Tibial nerve (tissue), 4 donors: ENCODE data around the gene IGFBPL1. TPM values are rescaled to one million over a fixed set of nuclear protein-coding genes. Genes with fewer than 3 reads are reported as not detected.
"Not testable (repeated sequence)": the region's sequence is repeated elsewhere in the genome, so short reads cannot be mapped to it uniquely, and the experiment has no call there.

ENCODE experiments used
- DNase-seq, 2 donors: peaks; one replicate each; pipeline ENCODE4 v3.0.0-alpha.2; 2019; ENCODE audit warnings: low spot score in 2 of 2
- H3K27ac ChIP-seq, 4 donors: fragments of 200-600 bp; sonication (generic) in 3 of 4; one replicate each; pipeline ENCODE4 v1.5.1; 2017 to 2019; ENCODE audit warnings: mild to moderate bottlenecking in 1 of 4
- H3K27me3 ChIP-seq, 2 donors: fragments of 200-600 bp; sonication (generic) in 1 of 2; one replicate each; pipeline versions ENCODE4 v1.5.1 to v1.6.0; 2017 to 2019
- H3K36me3 ChIP-seq, 3 donors: fragments of 200-600 bp; sonication (generic); one replicate each; pipeline ENCODE4 v1.5.1; 2018 to 2019
- H3K4me1 ChIP-seq, 4 donors: fragments of 200-600 bp; sonication (generic) in 3 of 4; one replicate each; pipeline ENCODE4 v1.5.1; 2017 to 2019
- H3K4me3 ChIP-seq, 4 donors: fragments of 200-600 bp; sonication (generic) in 3 of 4; one replicate each; pipeline ENCODE4 v1.5.1; 2017 to 2019; ENCODE audit warnings: mild to moderate bottlenecking in 1 of 4, moderate library complexity in 1 of 4
- H3K9me3 ChIP-seq, 4 donors: fragments of 200-600 bp; sonication (generic) in 3 of 4; one replicate each; pipeline ENCODE4 v1.5.1; 2017 to 2019
- EP300 ChIP-seq, 2 donors: sonication (generic); formaldehyde crosslinking; IDR thresholded peaks; one replicate each; pipeline ENCODE4 v1.6.1; 2017; ENCODE audit warnings: antibody characterized with exemption in 2 of 2, mild to moderate bottlenecking in 1 of 2
- POLR2A ChIP-seq, 2 donors: fragments of 450-650 bp; IDR thresholded peaks; one replicate each; pipeline ENCODE4 v1.6.1; 2017; ENCODE audit warnings: antibody characterized with exemption in 2 of 2, mild to moderate bottlenecking in 2 of 2, moderate library complexity in 2 of 2
- whole genome bisulfite sequencing, 2 donors: methylation state at CpG; one replicate each; pipeline ENCODE4 v1.1.5; 2018; 5-methylcytosine and 5-hydroxymethylcytosine counted together
- total RNA-seq, 4 donors: library from RNA; depleted of rRNA; stranded (reverse); fragments of >200 nt; gene quantifications; one replicate each; pipeline ENCODE4 v1.1.0, GENCODE V29; 2016
- TF ChIP-seq, protein P1 (sequence below), 5 experiments: fragments of 200-600 bp in 3 of 5; fragments of 450-650 bp in 2 of 5; sonication (generic) in 3 of 5; IDR thresholded peaks; one replicate each; pipeline ENCODE4 v1.5.1; 2016 to 2019; ENCODE audit warnings: antibody characterized with exemption in 5 of 5, mild to moderate bottlenecking in 3 of 5, moderate library complexity in 2 of 5

The IGFBPL1 gene
- total RNA-seq, 4 donors from 2014 or later: 0.60 TPM; not detected in 3

DNA sequence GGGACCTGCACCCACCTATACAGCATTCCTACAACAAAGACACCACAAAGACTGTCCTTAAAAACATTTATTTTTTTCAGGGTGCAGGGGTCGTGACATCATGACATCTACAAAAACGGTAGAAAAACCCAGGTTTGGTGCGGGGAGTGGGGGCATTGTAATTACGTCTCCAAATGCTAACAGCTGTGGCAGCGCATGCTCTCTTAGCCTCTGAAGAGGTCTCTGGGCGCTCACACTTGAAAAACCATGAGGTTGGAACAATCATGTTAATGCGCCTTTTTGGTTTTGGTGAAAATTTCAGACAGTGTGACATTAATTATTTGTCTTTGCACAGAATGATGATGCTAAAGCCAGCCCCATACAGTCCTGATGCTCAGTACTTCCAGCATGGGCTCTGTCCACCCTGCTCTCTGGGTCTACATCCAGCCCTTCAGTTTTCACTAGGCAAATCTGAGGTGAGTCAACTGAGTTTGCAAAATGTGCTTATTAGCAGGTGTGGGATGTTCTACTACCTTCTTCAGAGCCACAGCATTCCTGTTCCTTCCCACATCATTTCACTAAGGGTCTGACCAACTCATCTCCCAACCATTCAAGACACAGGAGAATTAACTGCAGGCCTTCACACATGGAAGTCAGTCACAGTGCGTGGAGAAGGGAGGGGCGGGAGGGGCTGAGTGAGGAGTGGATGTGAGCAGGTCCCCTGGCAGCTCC is 17.6 kb downstream of the IGFBPL1 start:
- TF ChIP-seq POLR2A (IDR thresholded peaks at IDR 0.05): no peak
- TF ChIP-seq EP300 (IDR thresholded peaks at IDR 0.05): no peak
- TF ChIP-seq, protein P1, sequence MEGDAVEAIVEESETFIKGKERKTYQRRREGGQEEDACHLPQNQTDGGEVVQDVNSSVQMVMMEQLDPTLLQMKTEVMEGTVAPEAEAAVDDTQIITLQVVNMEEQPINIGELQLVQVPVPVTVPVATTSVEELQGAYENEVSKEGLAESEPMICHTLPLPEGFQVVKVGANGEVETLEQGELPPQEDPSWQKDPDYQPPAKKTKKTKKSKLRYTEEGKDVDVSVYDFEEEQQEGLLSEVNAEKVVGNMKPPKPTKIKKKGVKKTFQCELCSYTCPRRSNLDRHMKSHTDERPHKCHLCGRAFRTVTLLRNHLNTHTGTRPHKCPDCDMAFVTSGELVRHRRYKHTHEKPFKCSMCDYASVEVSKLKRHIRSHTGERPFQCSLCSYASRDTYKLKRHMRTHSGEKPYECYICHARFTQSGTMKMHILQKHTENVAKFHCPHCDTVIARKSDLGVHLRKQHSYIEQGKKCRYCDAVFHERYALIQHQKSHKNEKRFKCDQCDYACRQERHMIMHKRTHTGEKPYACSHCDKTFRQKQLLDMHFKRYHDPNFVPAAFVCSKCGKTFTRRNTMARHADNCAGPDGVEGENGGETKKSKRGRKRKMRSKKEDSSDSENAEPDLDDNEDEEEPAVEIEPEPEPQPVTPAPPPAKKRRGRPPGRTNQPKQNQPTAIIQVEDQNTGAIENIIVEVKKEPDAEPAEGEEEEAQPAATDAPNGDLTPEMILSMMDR (IDR thresholded peaks at IDR 0.05): no peak
- Histone ChIP-seq H3K36me3 (no peaks in the 10 kb centered on the region), H3K9me3 (no peaks in the 10 kb centered on the region), H3K27me3 (peaks cover 0 to 17% of the 10 kb centered on the region in 2 donors), H3K27ac (no peak overlapping the region), H3K4me3 (no peak overlapping the region), H3K4me1 (no peaks in the 10 kb centered on the region)
- DNase-seq: no peak
- WGBS, 2 donors: 80 to 83% methylated on average over 9 of the region's 9 CpGs

DNA sequence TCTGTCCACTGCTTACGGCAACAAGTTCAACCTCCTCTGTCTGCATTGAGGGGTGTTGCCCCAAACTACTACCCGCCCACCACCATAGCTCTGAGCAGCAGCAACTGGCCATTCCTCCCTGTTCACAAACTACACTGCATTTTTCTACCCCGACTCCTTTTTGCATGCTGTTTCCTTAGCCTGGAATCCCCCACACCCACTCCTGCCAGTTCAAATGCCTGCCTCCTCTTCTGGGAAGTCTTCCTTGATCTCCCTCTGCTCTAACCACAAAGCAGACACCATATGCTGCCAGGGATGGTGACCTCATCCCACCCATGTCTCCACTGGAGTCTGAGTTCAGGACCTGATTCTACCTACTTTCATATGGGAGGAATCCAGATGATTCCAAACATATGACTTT is 18.5 kb downstream of the IGFBPL1 start:
- WGBS, 2 donors: 44 to 45% methylated on average over 3 of the region's 3 CpGs
- H3K27ac ChIP-seq: no peak overlapping the region
- no peaks in the 10 kb centered on the region for H3K36me3 ChIP-seq
- H3K9me3 ChIP-seq: no peaks in the 10 kb centered on the region
- TF ChIP-seq, protein P1 (IDR thresholded peaks at IDR 0.05): no peak
- no peak for TF ChIP-seq EP300 (IDR thresholded peaks at IDR 0.05)
- no peak for TF ChIP-seq POLR2A (IDR thresholded peaks at IDR 0.05)
- H3K27me3 ChIP-seq: peaks cover 0 to 17% of the 10 kb centered on the region in 2 donors
- DNase-seq: no peak
- H3K4me1 ChIP-seq: no peaks in the 10 kb centered on the region
- no peak overlapping the region for H3K4me3 ChIP-seq

DNA sequence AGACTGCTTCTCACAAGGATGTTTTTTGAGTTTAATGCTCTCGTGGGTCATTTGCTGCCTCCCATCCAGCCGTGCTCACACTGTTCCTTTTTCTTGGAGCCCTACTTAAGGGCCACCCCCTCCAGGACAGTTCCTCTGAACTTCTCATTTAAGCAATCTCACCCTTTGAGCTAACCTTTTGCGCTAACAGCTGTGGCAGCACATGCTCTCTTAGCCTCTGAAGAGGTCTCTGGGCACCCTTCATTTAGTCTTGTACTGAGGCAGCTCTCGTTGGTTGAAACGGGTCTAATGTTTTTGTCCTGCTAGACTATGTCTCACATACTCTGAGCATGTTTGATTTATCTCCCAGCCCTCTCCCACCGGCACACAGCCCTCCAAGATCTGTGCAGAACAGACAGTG is 19.9 kb downstream of the IGFBPL1 start:
- peaks cover 0 to 6% (median 0%) of the 10 kb centered on the region in 4 donors for H3K4me1 ChIP-seq
- peaks cover 0 to 17% of the 10 kb centered on the region in 2 donors for H3K27me3 ChIP-seq
- H3K27ac ChIP-seq: no peak overlapping the region
- H3K4me3 ChIP-seq: no peak overlapping the region
- TF ChIP-seq POLR2A (IDR thresholded peaks at IDR 0.05) (no peak), EP300 (IDR thresholded peaks at IDR 0.05) (no peak)
- TF ChIP-seq, protein P1 (IDR thresholded peaks at IDR 0.05): no peak
- H3K36me3 ChIP-seq: no peaks in the 10 kb centered on the region
- WGBS, 2 donors: 52 to 53% methylated on average over 6 of the region's 6 CpGs
- no peaks in the 10 kb centered on the region for H3K9me3 ChIP-seq
- DNase-seq: no peak

DNA sequence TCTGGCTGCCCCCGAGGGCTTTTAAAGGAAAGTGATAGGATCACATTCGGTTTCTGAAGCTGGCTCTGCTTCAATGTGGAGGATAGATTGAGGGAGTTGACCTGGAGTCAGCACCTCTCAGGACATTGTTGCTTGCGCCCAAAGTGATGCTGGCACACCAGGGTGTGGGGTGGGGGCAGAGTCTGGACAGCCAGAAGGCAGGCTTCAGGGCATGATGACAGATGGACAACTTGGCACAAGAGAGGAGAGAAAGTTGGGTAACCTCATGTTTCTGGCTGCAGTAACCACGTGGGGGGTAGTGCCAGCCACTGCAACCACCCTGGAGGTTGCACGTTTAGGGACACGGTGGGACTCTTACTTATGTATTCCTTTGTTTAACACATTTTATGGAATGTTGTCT is 22.3 kb downstream of the IGFBPL1 start:
- no peak for DNase-seq

DNA sequence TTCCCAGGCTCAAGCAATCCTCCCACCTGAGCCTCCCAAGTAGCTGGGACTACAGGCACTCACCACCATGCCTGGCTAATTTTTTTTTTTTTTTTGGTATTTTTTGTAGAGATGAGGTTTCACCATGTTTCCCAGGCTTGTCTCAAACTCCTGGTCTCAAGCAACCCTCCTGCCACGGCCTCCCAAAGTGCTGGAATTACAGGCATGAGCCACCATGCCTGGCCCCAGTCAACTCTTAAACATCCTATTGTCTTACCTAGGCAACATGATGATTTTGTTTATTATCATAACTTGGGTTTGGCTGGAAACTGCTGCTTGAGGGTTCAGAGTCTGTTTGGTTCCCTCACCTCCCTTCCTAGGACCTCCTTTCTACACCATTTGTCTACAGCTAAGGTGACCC is 25.1 kb downstream of the IGFBPL1 start:
- H3K4me3 ChIP-seq, H3K9me3 ChIP-seq, DNase-seq, H3K27me3 ChIP-seq, H3K27ac ChIP-seq, H3K4me1 ChIP-seq: not testable (repeated sequence)
- peaks cover 0 to 37% (median 2%) of the 10 kb centered on the region in 3 donors for H3K36me3 ChIP-seq
- WGBS, 2 donors: 91% methylated on average over 1 of the region's 1 CpG

More for the DNA sequence above, 22.3 kb downstream of the IGFBPL1 start:
- H3K27ac ChIP-seq: no peak overlapping the region
- H3K27me3 ChIP-seq: peaks cover 0 to 17% of the 10 kb centered on the region in 2 donors
- TF ChIP-seq, protein P1 (IDR thresholded peaks at IDR 0.05): no peak
- no peak for TF ChIP-seq POLR2A (IDR thresholded peaks at IDR 0.05)
- TF ChIP-seq EP300 (IDR thresholded peaks at IDR 0.05): no peak
- no peak overlapping the region for H3K4me3 ChIP-seq
- no peaks in the 10 kb centered on the region for H3K9me3 ChIP-seq
- peaks cover 0 to 6% (median 0%) of the 10 kb centered on the region in 4 donors for H3K4me1 ChIP-seq
- H3K36me3 ChIP-seq: peaks cover 0 to 20% (median 0%) of the 10 kb centered on the region in 3 donors
- WGBS, 2 donors: 83 to 84% methylated on average over 6 of the region's 6 CpGs
